H9 (cell line): ENCODE measurements around the gene CLEC1A. TPM values are rescaled to one million over a fixed set of nuclear protein-coding genes. Genes with fewer than 3 reads are reported as not detected.

Experiments
- DNase-seq: peaks from one replicate; pipeline ENCODE4 v3.0.0-alpha.2; 2017
- H2AFZ ChIP-seq: one replicate; pipeline ENCODE4 v1.6.1; 2013; ENCODE audit warnings: mild to moderate bottlenecking, low read length, control low read depth, moderate library complexity
- H2AK5ac ChIP-seq: 2 replicates; pipeline ENCODE4 v1.6.1; 2013; ENCODE audit warnings: low read length, control low read depth, mixed read lengths; ENCODE audit not compliant: insufficient read length
- H2BK120ac ChIP-seq: one replicate; pipeline ENCODE4 v1.6.1; 2013; ENCODE audit warnings: low read depth, mild to moderate bottlenecking, low read length, control low read depth, inconsistent platforms; ENCODE audit not compliant: poor library complexity, severe bottlenecking
- H2BK12ac ChIP-seq: 2 replicates; pipeline ENCODE4 v1.6.1; 2013; ENCODE audit warnings: low read length, control low read depth, mixed read lengths, low read depth; ENCODE audit not compliant: insufficient read length
- H2BK15ac ChIP-seq: 2 replicates; pipeline ENCODE4 v1.6.1; 2013; ENCODE audit warnings: low read depth, low read length, control low read depth
- H2BK20ac ChIP-seq: one replicate; pipeline ENCODE4 v1.6.1; 2013; ENCODE audit warnings: low read depth, mild to moderate bottlenecking, low read length, control low read depth, inconsistent platforms; ENCODE audit not compliant: poor library complexity, severe bottlenecking
- H2BK5ac ChIP-seq: 2 replicates; pipeline ENCODE4 v1.6.1; 2013; ENCODE audit warnings: low read length, control low read depth, mixed read lengths; ENCODE audit not compliant: insufficient read length
- H3K14ac ChIP-seq: 2 replicates; pipeline ENCODE4 v1.6.1; 2013; ENCODE audit warnings: low read length, control low read depth; ENCODE audit not compliant: insufficient read depth
- H3K18ac ChIP-seq: 2 replicates; pipeline ENCODE4 v1.6.1; 2013; ENCODE audit warnings: low read depth, mild to moderate bottlenecking, mixed read lengths, low read length, control low read depth; ENCODE audit not compliant: insufficient read length
- H3K23ac ChIP-seq: 2 replicates; pipeline ENCODE4 v1.6.1; 2013; ENCODE audit warnings: low read length, control low read depth, mixed read lengths, low read depth; ENCODE audit not compliant: insufficient read length
- H3K23me2 ChIP-seq: 2 replicates; pipeline ENCODE4 v1.6.1; 2013; ENCODE audit warnings: low read depth, mild to moderate bottlenecking, mixed read lengths, low read length, control low read depth; ENCODE audit not compliant: insufficient read length, poor library complexity, severe bottlenecking
- H3K27ac ChIP-seq: 2 replicates; pipeline ENCODE4 v1.5.1; 2013; ENCODE audit warnings: low read length, control low read depth, mixed read lengths, low read depth; ENCODE audit not compliant: insufficient read length
- H3K27me3 ChIP-seq: 2 replicates; pipeline ENCODE4 v1.6.1; 2013; ENCODE audit warnings: low read length, control low read depth, inconsistent platforms; ENCODE audit not compliant: insufficient read depth
- H3K4ac ChIP-seq: 2 replicates; pipeline ENCODE4 v1.6.1; 2013; ENCODE audit warnings: low read depth, mild to moderate bottlenecking, control low read depth, inconsistent platforms, low read length, moderate library complexity
- H3K4me1 ChIP-seq: 2 replicates; pipeline ENCODE4 v1.6.1; 2013; ENCODE audit warnings: low read length, control low read depth, inconsistent platforms; ENCODE audit not compliant: insufficient read depth
- H3K4me2 ChIP-seq: 2 replicates; pipeline ENCODE4 v1.6.1; 2013; ENCODE audit warnings: low read length, control low read depth, mixed read lengths; ENCODE audit not compliant: insufficient read length, insufficient read depth
- H3K56ac ChIP-seq: 2 replicates; pipeline ENCODE4 v1.6.1; 2013; ENCODE audit warnings: low read depth, mild to moderate bottlenecking, mixed read lengths, low read length, control low read depth; ENCODE audit not compliant: insufficient read length
- H3K79me1 ChIP-seq: 2 replicates; pipeline ENCODE4 v1.6.1; 2013; ENCODE audit warnings: low read depth, mild to moderate bottlenecking, moderate library complexity, low read length, control low read depth, inconsistent platforms; ENCODE audit not compliant: insufficient read depth, poor library complexity, severe bottlenecking
- H3K79me2 ChIP-seq: 2 replicates; pipeline ENCODE4 v1.6.1; 2013; ENCODE audit warnings: low read length, control low read depth, inconsistent platforms; ENCODE audit not compliant: insufficient read depth
- H3K9ac ChIP-seq: 2 replicates; pipeline ENCODE4 v1.6.1; 2013; ENCODE audit warnings: low read length, control low read depth, mixed read lengths; ENCODE audit not compliant: insufficient read length; ENCODE audit errors: extremely low read depth
- H3K9me3 ChIP-seq: one replicate; pipeline ENCODE4 v1.6.1; 2013; ENCODE audit warnings: low read depth, low read length, inconsistent platforms; ENCODE audit not compliant: control insufficient read depth
- H3T11ph ChIP-seq: one replicate; pipeline ENCODE4 v1.6.1; 2013; ENCODE audit warnings: mild to moderate bottlenecking, low read length, control low read depth, inconsistent platforms
- H4K20me1 ChIP-seq: one replicate; pipeline ENCODE4 v1.6.1; 2013; ENCODE audit not compliant: control insufficient read depth, insufficient read length, insufficient read depth
- H4K5ac ChIP-seq: 2 replicates; pipeline ENCODE4 v1.6.1; 2013; ENCODE audit warnings: low read depth, mild to moderate bottlenecking, mixed read lengths, low read length, control low read depth; ENCODE audit not compliant: insufficient read length
- H4K8ac ChIP-seq: replicated peaks from 2 replicates; pipeline ENCODE4 v1.6.1; 2013; ENCODE audit warnings: low read length, control low read depth, mixed read lengths, low read depth; ENCODE audit not compliant: insufficient read length
- H4K91ac ChIP-seq: 2 replicates; pipeline ENCODE4 v1.6.1; 2013; ENCODE audit warnings: low read depth, mild to moderate bottlenecking, moderate library complexity, mixed read lengths, low read length, control low read depth; ENCODE audit not compliant: insufficient read length
- H3K27ac Mint-ChIP-seq, 3 experiments: 2 replicates in 2 of 3; 3 replicates in 1 of 3; pipeline ENCODE4 v1.8.0; 2020 to 2021; ENCODE audit warnings: mixed read lengths in 3 of 3, mild to moderate bottlenecking in 1 of 3, moderate library complexity in 1 of 3
- H3K27me3 Mint-ChIP-seq: 2 replicates; pipeline ENCODE4 v1.8.0; 2021; ENCODE audit warnings: low read depth, mild to moderate bottlenecking, moderate library complexity, mixed read lengths
- H3K36me3 Mint-ChIP-seq, 3 experiments: 2 replicates in 2 of 3; 3 replicates in 1 of 3; pipeline ENCODE4 v1.8.0; 2020 to 2021; ENCODE audit warnings: low read depth in 3 of 3, mixed read lengths in 3 of 3; ENCODE audit not compliant: insufficient read depth in 1 of 3
- H3K4me1 Mint-ChIP-seq, 2 experiments: 2 replicates each; pipeline ENCODE4 v1.8.0; 2020; ENCODE audit warnings: mixed read lengths in 2 of 2
- H3K4me3 Mint-ChIP-seq, 2 experiments: 2 replicates in 1 of 2; 3 replicates in 1 of 2; pipeline ENCODE4 v1.8.0; 2020 to 2021; ENCODE audit warnings: mild to moderate bottlenecking in 2 of 2, mixed read lengths in 2 of 2, moderate library complexity in 1 of 2
- H3K9me3 Mint-ChIP-seq, 2 experiments: 2 replicates in 1 of 2; 3 replicates in 1 of 2; pipeline ENCODE4 v1.8.0; 2020; ENCODE audit warnings: mild to moderate bottlenecking in 2 of 2, mixed read lengths in 2 of 2, moderate library complexity in 1 of 2
- CTCF ChIP-seq: fragments of 200-600 bp; sonication (generic); conservative IDR thresholded peaks from 3 replicates; pipeline ENCODE4 v1.8.0; 2021; ENCODE audit warnings: antibody characterized with exemption, mild to moderate bottlenecking
- WGBS: extraction: QIAGEN DNeasy Blood & Tissue Kit; methylation state at CpG from one replicate; pipeline ENCODE4 v1.1.7; 2013; ENCODE audit warnings: missing lambda C conversion rate, low lambda C conversion rate, mixed read lengths; ENCODE audit not compliant: insufficient read length; ENCODE audit errors: extremely low coverage; 5-methylcytosine and 5-hydroxymethylcytosine counted together
- total RNA-seq: library from RNA; stranded (reverse); gene quantifications from 2 replicates; pipeline ENCODE4 v1.2.1, GENCODE V29; 2021

CLEC1A gene
- total RNA-seq, 1 experiment from 2014 or later: not detected

DNA sequence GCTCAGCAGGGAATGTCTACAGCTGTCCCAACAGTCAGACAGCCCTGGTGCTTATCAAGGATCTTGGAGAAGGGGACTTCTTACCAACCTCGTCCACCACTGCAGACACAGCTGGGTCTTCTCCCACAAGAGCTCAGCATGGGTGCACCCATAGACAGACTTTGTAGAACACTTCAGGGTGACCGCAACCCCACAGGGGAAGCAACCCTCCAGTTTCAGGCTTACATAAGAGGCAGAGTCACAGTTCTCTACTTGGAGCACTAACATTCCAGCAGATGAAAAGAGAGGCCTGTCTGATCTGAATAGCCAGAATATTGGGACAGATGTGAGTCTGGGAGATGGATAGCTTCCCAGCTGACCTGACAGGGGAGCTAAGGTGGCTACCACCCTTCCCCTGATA lies 3.5 kb upstream of the CLEC1A start:
- no peak overlapping the region for H3K4me2 ChIP-seq
- H3K27ac ChIP-seq: no peak overlapping the region
- H2AK5ac ChIP-seq: no peak overlapping the region
- H3K36me3 Mint-ChIP-seq: peaks cover 0 to 6% (median 0%) of the 10 kb centered on the region in 3 experiments; a peak in 4 of 7 replicates
- H3T11ph ChIP-seq: no peak overlapping the region
- H3K79me2 ChIP-seq: no peaks in the 10 kb centered on the region
- peaks cover 10 to 12% of the 10 kb centered on the region in 2 experiments for H3K4me1 Mint-ChIP-seq
- H2BK15ac ChIP-seq: no peak overlapping the region
- no peak overlapping the region for H3K4me3 Mint-ChIP-seq
- no peak overlapping the region for H3K18ac ChIP-seq
- H2BK5ac ChIP-seq: no peak overlapping the region
- H2AFZ ChIP-seq: no peak overlapping the region
- H2BK20ac ChIP-seq: no peak overlapping the region
- no peaks in the 10 kb centered on the region for H3K27me3 ChIP-seq
- H4K20me1 ChIP-seq: no peaks in the 10 kb centered on the region
- H4K5ac ChIP-seq: no peak overlapping the region
- H3K9ac ChIP-seq: no peak overlapping the region
- no peak overlapping the region for H3K56ac ChIP-seq
- H4K91ac ChIP-seq: no peak overlapping the region
- peaks cover 7 to 8% of the 10 kb centered on the region in 2 experiments for H3K9me3 Mint-ChIP-seq
- H2BK12ac ChIP-seq: no peak overlapping the region
- no peak for DNase-seq
- H3K4ac ChIP-seq: no peak overlapping the region
- H3K79me1 ChIP-seq: no peaks in the 10 kb centered on the region
- H3K4me1 ChIP-seq: no peaks in the 10 kb centered on the region
- no peak for TF ChIP-seq CTCF
- H3K27me3 Mint-ChIP-seq: peaks cover 6% of the 10 kb centered on the region
- H3K23ac ChIP-seq: no peak overlapping the region
- H2BK120ac ChIP-seq: no peak overlapping the region
- H3K23me2 ChIP-seq: no peaks in the 10 kb centered on the region
- WGBS: no CpG with 5 or more reads among the region's 2 CpGs
- no peak overlapping the region for H3K14ac ChIP-seq
- H4K8ac ChIP-seq: no peak overlapping the region
- no peaks in the 10 kb centered on the region for H3K9me3 ChIP-seq
- H3K27ac Mint-ChIP-seq: no peak overlapping the region
